H1 (cell line): ENCODE measurements around the gene IL2RA.

Source experiments
- ATF3 ChIP-seq: IDR thresholded peaks from 2 replicates; pipeline ENCODE4 v1.6.1; 2011; ENCODE audit warnings: low read depth, mild to moderate bottlenecking, low read length; ENCODE audit not compliant: insufficient read depth
- CEBPB ChIP-seq: IDR thresholded peaks from 2 replicates; pipeline ENCODE4 v1.6.1; 2012; ENCODE audit warnings: low read depth, low read length
- CHD1 ChIP-seq: IDR thresholded peaks from 2 replicates; pipeline ENCODE4 v1.6.1; 2012; ENCODE audit warnings: low read depth, low read length, improper control_type of control experiment
- CREB1 ChIP-seq: IDR thresholded peaks from 2 replicates; pipeline ENCODE4 v1.6.1; 2012; ENCODE audit warnings: inconsistent platforms
- EGR1 ChIP-seq: IDR thresholded peaks from 2 replicates; pipeline ENCODE4 v1.6.1; 2011; ENCODE audit warnings: low read depth, low read length, borderline replicate concordance
- EP300 ChIP-seq, 2 experiments: IDR thresholded peaks; 1 replicate in 1 of 2; 2 replicates in 1 of 2; pipeline ENCODE4 v1.6.1; 2011 to 2012; ENCODE audit warnings: low read depth in 2 of 2, low read length in 2 of 2, mild to moderate bottlenecking in 2 of 2, borderline replicate concordance in 1 of 2, inconsistent platforms in 1 of 2, moderate library complexity in 1 of 2
- EZH2 ChIP-seq: fragments of 200-600 bp; sonication (generic); IDR thresholded peaks from 2 replicates; pipeline ENCODE4 v1.7.1; 2012; ENCODE audit warnings: low read depth, mild to moderate bottlenecking, moderate library complexity, low read length, inconsistent platforms; ENCODE audit not compliant: severe bottlenecking
- GABPA ChIP-seq: IDR thresholded peaks from 2 replicates; pipeline ENCODE4 v1.6.1; 2011; ENCODE audit warnings: mild to moderate bottlenecking, low read length, moderate library complexity, borderline replicate concordance; ENCODE audit not compliant: insufficient read depth
- HDAC6 ChIP-seq: IDR thresholded peaks from one replicate; pipeline ENCODE4 v1.7.1; 2012; ENCODE audit warnings: low read depth, mild to moderate bottlenecking, inconsistent platforms, low read length, moderate library complexity
- RXRA ChIP-seq: IDR thresholded peaks from 2 replicates; pipeline ENCODE4 v1.6.1; 2011; ENCODE audit warnings: low read depth, mild to moderate bottlenecking, low read length, moderate library complexity; ENCODE audit not compliant: insufficient read depth
- TF ChIP-seq, protein P1 (sequence below), 3 experiments: IDR thresholded peaks; 1 replicate in 2 of 3; 2 replicates in 1 of 3; pipeline versions ENCODE4 v1.5.1 to v1.6.1; 2011; ENCODE audit warnings: low read length in 3 of 3, mild to moderate bottlenecking in 3 of 3, inconsistent platforms in 2 of 3, low read depth in 1 of 3, moderate library complexity in 1 of 3; ENCODE audit not compliant: insufficient read depth in 1 of 3; ENCODE audit errors: control extremely low read depth in 1 of 3
- TF ChIP-seq, protein P2 (sequence below): IDR thresholded peaks from 2 replicates; pipeline ENCODE4 v1.6.1; 2012; ENCODE audit warnings: low read length, inconsistent platforms

DNA sequence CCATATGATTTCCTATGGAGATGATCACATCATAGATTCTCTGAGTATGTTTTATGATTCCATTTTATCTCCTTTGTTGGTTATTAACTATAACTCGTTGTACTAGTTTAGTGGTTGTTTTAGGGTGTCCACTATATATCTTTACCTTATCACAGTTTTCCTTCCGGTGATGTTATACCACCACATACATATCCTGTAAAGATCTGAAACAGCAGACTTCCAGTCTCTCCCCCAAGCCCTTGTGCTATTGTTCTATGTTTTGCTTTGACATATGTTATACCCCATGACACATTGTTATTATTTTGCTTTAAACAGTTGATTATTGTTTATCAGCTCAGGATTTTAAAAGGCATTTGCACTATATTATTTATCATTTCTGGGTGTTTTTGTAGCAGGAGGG is 92.1 kb downstream of the IL2RA start:
- TF ChIP-seq, protein P1, sequence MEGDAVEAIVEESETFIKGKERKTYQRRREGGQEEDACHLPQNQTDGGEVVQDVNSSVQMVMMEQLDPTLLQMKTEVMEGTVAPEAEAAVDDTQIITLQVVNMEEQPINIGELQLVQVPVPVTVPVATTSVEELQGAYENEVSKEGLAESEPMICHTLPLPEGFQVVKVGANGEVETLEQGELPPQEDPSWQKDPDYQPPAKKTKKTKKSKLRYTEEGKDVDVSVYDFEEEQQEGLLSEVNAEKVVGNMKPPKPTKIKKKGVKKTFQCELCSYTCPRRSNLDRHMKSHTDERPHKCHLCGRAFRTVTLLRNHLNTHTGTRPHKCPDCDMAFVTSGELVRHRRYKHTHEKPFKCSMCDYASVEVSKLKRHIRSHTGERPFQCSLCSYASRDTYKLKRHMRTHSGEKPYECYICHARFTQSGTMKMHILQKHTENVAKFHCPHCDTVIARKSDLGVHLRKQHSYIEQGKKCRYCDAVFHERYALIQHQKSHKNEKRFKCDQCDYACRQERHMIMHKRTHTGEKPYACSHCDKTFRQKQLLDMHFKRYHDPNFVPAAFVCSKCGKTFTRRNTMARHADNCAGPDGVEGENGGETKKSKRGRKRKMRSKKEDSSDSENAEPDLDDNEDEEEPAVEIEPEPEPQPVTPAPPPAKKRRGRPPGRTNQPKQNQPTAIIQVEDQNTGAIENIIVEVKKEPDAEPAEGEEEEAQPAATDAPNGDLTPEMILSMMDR (IDR thresholded peaks at IDR 0.05; ENCODE audit: control extremely low read depth in 1 of 3, insufficient read depth in 1 of 3, low read depth in 1 of 3, low read length in 3 of 3), result no peak
- TF ChIP-seq, protein P2, sequence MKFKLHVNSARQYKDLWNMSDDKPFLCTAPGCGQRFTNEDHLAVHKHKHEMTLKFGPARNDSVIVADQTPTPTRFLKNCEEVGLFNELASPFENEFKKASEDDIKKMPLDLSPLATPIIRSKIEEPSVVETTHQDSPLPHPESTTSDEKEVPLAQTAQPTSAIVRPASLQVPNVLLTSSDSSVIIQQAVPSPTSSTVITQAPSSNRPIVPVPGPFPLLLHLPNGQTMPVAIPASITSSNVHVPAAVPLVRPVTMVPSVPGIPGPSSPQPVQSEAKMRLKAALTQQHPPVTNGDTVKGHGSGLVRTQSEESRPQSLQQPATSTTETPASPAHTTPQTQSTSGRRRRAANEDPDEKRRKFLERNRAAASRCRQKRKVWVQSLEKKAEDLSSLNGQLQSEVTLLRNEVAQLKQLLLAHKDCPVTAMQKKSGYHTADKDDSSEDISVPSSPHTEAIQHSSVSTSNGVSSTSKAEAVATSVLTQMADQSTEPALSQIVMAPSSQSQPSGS, result no peak
- TF ChIP-seq CREB1 (no peak), HDAC6 (no peak), EZH2 (no peak), CEBPB (no peak), GABPA (no peak), RXRA (no peak), CHD1 (no peak), EP300 (IDR thresholded peaks at IDR 0.05; ENCODE audit: borderline replicate concordance in 1 of 2, low read depth in 2 of 2, low read length in 2 of 2) (no peak), ATF3 (no peak), EGR1 (no peak)
